Kidney (tissue), 14 donors: Measurements from ENCODE around the gene APBA1. TPM values are rescaled to one million over a fixed set of nuclear protein-coding genes. Genes with fewer than 3 reads are reported as not detected.

Experiments used
- DNase-seq, 5 donors: peaks; one replicate each; pipeline ENCODE4 v3.0.0-alpha.2; 2013 to 2020
- FAIRE-seq: peaks from 2 replicates; lab custom pipeline; 2012; peaks lifted over from hg19 to GRCh38; lab: Jason Lieb, UNC
- H3K27ac ChIP-seq, 2 donors: one replicate each; pipeline ENCODE4 v1.7.0; 2013; ENCODE audit warnings: low read depth in 2 of 2, low read length in 2 of 2, inconsistent platforms in 1 of 2
- H3K27me3 ChIP-seq: one replicate; pipeline ENCODE4 v1.7.1; 2013; ENCODE audit warnings: low read length, inconsistent platforms; ENCODE audit not compliant: control insufficient read depth, insufficient read depth
- H3K36me3 ChIP-seq, 3 donors: one replicate each; pipeline versions ENCODE4 v1.7.0 to v1.7.1; 2013; ENCODE audit warnings: low read length in 3 of 3, control low read depth in 1 of 3, inconsistent platforms in 1 of 3; ENCODE audit not compliant: insufficient read depth in 3 of 3, control insufficient read depth in 2 of 3
- H3K4me1 ChIP-seq, 3 donors: one replicate each; pipeline versions ENCODE4 v1.7.0 to v1.7.1; 2013; ENCODE audit warnings: low read length in 3 of 3, inconsistent platforms in 1 of 3, low read depth in 1 of 3; ENCODE audit not compliant: control insufficient read depth in 2 of 3, insufficient read depth in 2 of 3
- H3K4me3 ChIP-seq, 3 donors: one replicate each; pipeline versions ENCODE4 v1.7.0 to v1.8.1; 2013; ENCODE audit warnings: low read length in 3 of 3, control low read depth in 1 of 3, inconsistent platforms in 1 of 3
- H3K9ac ChIP-seq, 3 donors: one replicate each; pipeline versions ENCODE4 v1.7.0 to v1.7.1; 2013; ENCODE audit warnings: low read length in 3 of 3, control low read depth in 1 of 3, inconsistent platforms in 1 of 3
- H3K9me3 ChIP-seq, 3 donors: one replicate each; pipeline versions ENCODE4 v1.7.0 to v1.7.1; 2013; ENCODE audit warnings: low read length in 3 of 3, control low read depth in 1 of 3, inconsistent platforms in 1 of 3; ENCODE audit not compliant: control insufficient read depth in 2 of 3, insufficient read depth in 1 of 3
- CTCF ChIP-seq: IDR thresholded peaks from 3 replicates; pipeline ENCODE4 v1.5.1; 2012; ENCODE audit warnings: mild to moderate bottlenecking, moderate library complexity, borderline replicate concordance; ENCODE audit not compliant: insufficient read depth; ENCODE audit errors: extremely low read depth
- intact Hi-C: fragments of 100-400 bp; cut with DNase I; formaldehyde crosslinking; loops from one replicate; pipeline ENCODE4 v1.11.1; 2022
- polyA plus RNA-seq: library from polyadenylated mRNA; stranded (reverse); fragments of 350-450 nt; fragmentation: Illumina TruSeq; extraction: RNeasy Lipid Tissue Mini Kit (QIAGEN cat#74804); gene quantifications from one replicate; pipeline ENCODE4 v1.2.3, GENCODE V29; 2014; ENCODE audit warnings: low read depth, low replicate concordance; ENCODE audit not compliant: insufficient read depth
- total RNA-seq: library from RNA; stranded (reverse); fragmentation: NEBNext Ultra II Directional; extraction: Animal tissue kit (Norgen Biotek cat#: 25700); gene quantifications from one replicate; pipeline ENCODE4 v1.2.1, GENCODE V29; 2021
- donor health status: control.
- donor health status: control.
- donor health status: control.
- donor health status: control.
- donor health status: control.
- donor health status: DM: yes; HTN: yes; CAD: no.
- donor health status: Normal renal cell carcinoma (clear cell type).

Gene APBA1
- total and polyA plus RNA-seq, 2 donors from 2014 or later: 1.3 to 5.1 TPM

GRCh38 chr9:69427286-69427685 is 244.9 kb downstream of the APBA1 start:
- intact Hi-C loops: no loop called here
- no peaks in the 10 kb centered on the region for H3K27me3 ChIP-seq
- DNase-seq: no peak
- H3K9me3 ChIP-seq: no peaks in the 10 kb centered on the region
- no peaks in the 10 kb centered on the region for H3K4me1 ChIP-seq
- no peak for TF ChIP-seq CTCF
- peaks cover 0 to 4% (median 0%) of the 10 kb centered on the region in 3 donors for H3K36me3 ChIP-seq
- H3K9ac ChIP-seq: no peak overlapping the region
- FAIRE-seq: no peak
- H3K4me3 ChIP-seq: no peak overlapping the region
- H3K27ac ChIP-seq: no peak overlapping the region

GRCh38 chr9:69425136-69425801 is 246.9 kb downstream of the APBA1 start:
- no peaks in the 10 kb centered on the region for H3K9me3 ChIP-seq
- no peak overlapping the region for H3K4me3 ChIP-seq
- FAIRE-seq (no peak), DNase-seq (no peak)
- no peaks in the 10 kb centered on the region for H3K27me3 ChIP-seq
- no peak for TF ChIP-seq CTCF
- intact Hi-C loops: no loop called here
- H3K9ac ChIP-seq: no peak overlapping the region
- no peaks in the 10 kb centered on the region for H3K4me1 ChIP-seq
- no peak overlapping the region for H3K27ac ChIP-seq
- H3K36me3 ChIP-seq: no peaks in the 10 kb centered on the region

- FAIRE-seq: peak; percentile 84
Observed at GRCh38 chr9:69421908-69422801, 250.0 kb downstream of the APBA1 start.

More at GRCh38 chr9:69421908-69422801, 250.0 kb downstream of the APBA1 start:
- no peaks in the 10 kb centered on the region for H3K9me3 ChIP-seq
- H3K4me1 ChIP-seq: no peaks in the 10 kb centered on the region
- H3K27me3 ChIP-seq: no peaks in the 10 kb centered on the region
- no peak overlapping the region for H3K27ac ChIP-seq
- H3K36me3 ChIP-seq: no peaks in the 10 kb centered on the region
- TF ChIP-seq CTCF: peak; percentile 92
- H3K9ac ChIP-seq: no peak overlapping the region
- peak in 4 of 5 donors; percentile 69 to 82 (median 71) for DNase-seq
- intact Hi-C loops: no loop called here
- H3K4me3 ChIP-seq: no peak overlapping the region
